HepG2 (cell line): Measurements from ENCODE around the gene SYCP2L. TPM values are rescaled to one million over a fixed set of nuclear protein-coding genes. Genes with fewer than 3 reads are reported as not detected.

Source experiments
- ATAC-seq: fragments of 200-7000 bp; cut with Tn5 transposase; 3 replicates; pipeline ENCODE4 v1.9.1; 2020; ENCODE audit warnings: mild to moderate bottlenecking, moderate library complexity
- BruUV-seq: library from RNA; stranded (reverse); fragments of 400-500 nt; replicated peaks from 2 replicates; lab custom pipeline; 2021; lab: Mats Ljungman, UMichigan
- CTCF ChIA-PET: fragments of 300-600 bp; formaldehyde crosslinking; extraction: SDS; loops from one replicate; lab custom pipeline; 2021; ENCODE audit warnings: low total read pairs, inconsistent platforms, low intra/inter-chr PET ratio; lab: Yijun Ruan, JAX
- POLR2A ChIA-PET: fragments of 350-600 bp; sonication (Branson Sonifier 250); formaldehyde crosslinking; loops from one replicate; lab custom pipeline; 2020; ENCODE audit warnings: antibody characterized with exemption, inconsistent platforms; lab: Yijun Ruan, JAX
- DNase-seq: peaks from one replicate; pipeline ENCODE4 v3.0.0-alpha.2; 2015; ENCODE audit warnings: low spot score
- FAIRE-seq: peaks from 3 replicates; lab custom pipeline; 2011; peaks lifted over from hg19 to GRCh38; lab: Jason Lieb, UNC
- H2AFZ ChIP-seq: one replicate; pipeline ENCODE4 v1.6.1; 2011; ENCODE audit warnings: low read length, inconsistent platforms
- H3K27ac ChIP-seq: fragments of 300-600 bp; 3 replicates; pipeline ENCODE4 v1.8.0; 2011; ENCODE audit warnings: mixed run types, mild to moderate bottlenecking, mixed read lengths, low read length, inconsistent platforms; ENCODE audit not compliant: insufficient read depth; ENCODE audit errors: extremely low read length
- H3K27me3 ChIP-seq, 2 experiments: fragments of 200-600 bp in 1 of 2; 2 replicates in 1 of 2; 3 replicates in 1 of 2; pipeline versions ENCODE4 v1.6.0 to v1.8.0; 2011; ENCODE audit warnings: low read length in 2 of 2, mild to moderate bottlenecking in 2 of 2, moderate library complexity in 2 of 2, inconsistent platforms in 1 of 2; ENCODE audit not compliant: insufficient read depth in 2 of 2, control insufficient read depth in 1 of 2
- H3K36me3 ChIP-seq, 2 experiments: fragments of 200-600 bp in 1 of 2; replicated peaks in 1 of 2; 2 replicates in 1 of 2; 3 replicates in 1 of 2; pipeline versions ENCODE4 v1.5.1 to v1.8.0; 2011; ENCODE audit warnings: low read length in 2 of 2, inconsistent platforms in 1 of 2; ENCODE audit not compliant: insufficient read depth in 2 of 2, control insufficient read depth in 1 of 2
- H3K4me1 ChIP-seq: 2 replicates; pipeline ENCODE4 v1.5.1; 2012; ENCODE audit warnings: low read length, inconsistent platforms; ENCODE audit not compliant: insufficient read depth
- H3K4me2 ChIP-seq: 2 replicates; pipeline ENCODE4 v1.6.0; 2011; ENCODE audit warnings: low read depth, low read length, inconsistent platforms
- H3K4me3 ChIP-seq, 3 experiments: fragments of 200-600 bp in 1 of 3; sonication (generic), shearing (Covaris generic) in 1 of 3; replicated peaks in 1 of 3; 2 replicates each; pipeline ENCODE4 v1.5.1; 2011 to 2016; ENCODE audit warnings: low read length in 3 of 3, inconsistent platforms in 2 of 3, low read depth in 2 of 3, mild to moderate bottlenecking in 2 of 3, control low read depth in 1 of 3, mixed read lengths in 1 of 3; ENCODE audit not compliant: insufficient read depth in 1 of 3
- H3K79me2 ChIP-seq: one replicate; pipeline ENCODE4 v1.6.1; 2011; ENCODE audit warnings: low read length, inconsistent platforms; ENCODE audit not compliant: insufficient read depth
- H3K9ac ChIP-seq: 2 replicates; pipeline ENCODE4 v1.6.0; 2011; ENCODE audit warnings: mild to moderate bottlenecking, low read depth, low read length, inconsistent platforms; ENCODE audit not compliant: insufficient read depth
- H3K9me3 ChIP-seq: 2 replicates; pipeline ENCODE4 v1.5.1; 2012; ENCODE audit warnings: mild to moderate bottlenecking, low read length
- H4K20me1 ChIP-seq: 2 replicates; pipeline ENCODE4 v1.6.0; 2011; ENCODE audit warnings: inconsistent platforms, mild to moderate bottlenecking, low read length, moderate library complexity; ENCODE audit not compliant: insufficient read depth
- AHDC1 ChIP-seq: sonication (generic); formaldehyde crosslinking; IDR thresholded peaks from 2 replicates; pipeline ENCODE4 v1.5.1; 2020; ENCODE audit warnings: mild to moderate bottlenecking, missing genetic modification reagents, borderline replicate concordance
- ATF6 ChIP-seq: sonication (generic); formaldehyde crosslinking; conservative IDR thresholded peaks from 2 replicates; pipeline ENCODE4 v1.4.0; 2020; ENCODE audit warnings: missing genetic modification reagents
- DNMT3B ChIP-seq: conservative IDR thresholded peaks from 2 replicates; pipeline ENCODE4 v1.6.1; 2016; ENCODE audit warnings: missing biosample characterization, control low read depth
- EEA1 ChIP-seq: sonication (generic); formaldehyde crosslinking; IDR thresholded peaks from 2 replicates; pipeline ENCODE4 v1.5.1; 2020; ENCODE audit warnings: mild to moderate bottlenecking, missing genetic modification reagents, borderline replicate concordance
- IKZF1 ChIP-seq: fragments of 450-650 bp; IDR thresholded peaks from 2 replicates; pipeline ENCODE4 v1.7.1; 2016
- NFRKB ChIP-seq: fragments of 450-650 bp; IDR thresholded peaks from 2 replicates; pipeline ENCODE4 v1.6.1; 2017
- SMARCE1 ChIP-seq: fragments of 450-650 bp; IDR thresholded peaks from 2 replicates; pipeline ENCODE4 v1.6.1; 2017; ENCODE audit warnings: borderline replicate concordance
- SP1 ChIP-seq, 2 experiments: fragments of 450-650 bp in 1 of 2; sonication (generic) in 1 of 2; formaldehyde crosslinking in 1 of 2; IDR thresholded peaks; 2 replicates each; pipeline versions ENCODE4 v1.4.0 to v1.6.1; 2016 to 2020; ENCODE audit warnings: missing genetic modification reagents in 1 of 2
- ZNF234 ChIP-seq: sonication (generic); formaldehyde crosslinking; conservative IDR thresholded peaks from 2 replicates; pipeline ENCODE4 v1.5.1; 2020; ENCODE audit warnings: mild to moderate bottlenecking, missing genetic modification reagents
- ZNF550 ChIP-seq: sonication (generic); formaldehyde crosslinking; IDR thresholded peaks from 2 replicates; pipeline ENCODE4 v1.4.0; 2020; ENCODE audit warnings: mild to moderate bottlenecking, missing genetic modification reagents, borderline replicate concordance
- ZNF790 ChIP-seq: sonication (generic); formaldehyde crosslinking; IDR thresholded peaks from 2 replicates; pipeline ENCODE4 v1.8.0; 2022; ENCODE audit warnings: missing genetic modification reagents, mild to moderate bottlenecking, borderline replicate concordance
- WGBS: methylation state at CpG from one replicate; pipeline ENCODE4 v1.1.6; 2017; ENCODE audit warnings: low lambda C conversion rate; 5-methylcytosine and 5-hydroxymethylcytosine counted together
- in situ Hi-C: cut with HindIII; loops from 2 replicates; pipeline ENCODE4 v1.10.0; 2017; ENCODE audit warnings: low pct_unique_long_range_greater_than_20kb; ENCODE audit not compliant: extremely low pct_ligation_motif_present
- intact Hi-C: fragments of 100-400 bp; cut with micrococcal nuclease; formaldehyde crosslinking; loops from one replicate; pipeline ENCODE4 v1.10.0; 2022; ENCODE audit not compliant: unreplicated experiment
- polyA plus RNA-seq, 8 experiments: library from polyadenylated mRNA; depleted of rRNA in 3 of 8; stranded (reverse) in 7 of 8; unstranded in 1 of 8; fragments of >200 nt; fragmentation: Illumina TruSeq in 4 of 8; extraction: Trizol in 4 of 8; gene quantifications; 2 replicates each; pipeline versions ENCODE4 v1.2.1 to v1.2.3, GENCODE V29; 2011 to 2016; ENCODE audit warnings: low read depth in 4 of 8, missing spikeins in 1 of 8, mixed read lengths in 1 of 8; ENCODE audit not compliant: insufficient read depth in 1 of 8
- total RNA-seq, 5 experiments: library from RNA; depleted of rRNA; stranded (reverse); fragments of >200 nt; fragmentation: Illumina TruSeq; extraction: Trizol; gene quantifications; 2 replicates each; pipeline ENCODE4 v1.2.3, GENCODE V29; 2016; ENCODE audit warnings: low read depth in 1 of 5

The SYCP2L gene
- total and polyA plus RNA-seq, 2 of the 13 experiments (the other 11 are each of a cell fraction or from before 2014, with no cell fraction given) = 0.22 to 0.54 TPM

GRCh38 chr6:10873374-10873773, 13.5 kb upstream of the SYCP2L start:
- FAIRE-seq (no peak), ATAC-seq (no peak), DNase-seq (no peak)
- BruUV-seq = no TSS peak
- Histone ChIP-seq H3K36me3 (no peaks in the 10 kb centered on the region), H3K9me3 (no peaks in the 10 kb centered on the region), H3K27me3 (peaks cover 0 to 3% of the 10 kb centered on the region in 2 experiments; a peak in 2 of 5 replicates), H4K20me1 (no peaks in the 10 kb centered on the region), H3K79me2 (no peaks in the 10 kb centered on the region), H3K9ac (no peak overlapping the region), H3K4me3 (no peak overlapping the region), H3K4me1 (no peaks in the 10 kb centered on the region), H3K4me2 (no peak overlapping the region), H2AFZ (no peak overlapping the region), H3K27ac (no peak overlapping the region)
- in situ Hi-C loops (no loop called here), intact Hi-C loops (no loop called here)
- TF ChIP-seq DNMT3B (CRISPR knock-in tag) = no peak
- no peak for TF ChIP-seq ZNF234 (CRISPR knock-in tag)
- no peak for TF ChIP-seq ZNF550 (CRISPR knock-in tag)
- TF ChIP-seq SP1 (IDR thresholded peaks at IDR 0.05) = no peak
- no peak for TF ChIP-seq SP1 (CRISPR knock-in tag; IDR thresholded peaks at IDR 0.05)
- no peak for TF ChIP-seq SMARCE1
- no peak for TF ChIP-seq NFRKB
- no peak for TF ChIP-seq AHDC1 (CRISPR knock-in tag)
- TF ChIP-seq EEA1 (CRISPR knock-in tag) = no peak
- TF ChIP-seq IKZF1 = no peak
- TF ChIP-seq ATF6 (CRISPR knock-in tag) = no peak
- TF ChIP-seq ZNF790 = no peak
- WGBS = 3% methylated on average over 1 of the region's 1 CpG
- ChIA-PET POLR2A (no interaction called here), CTCF (no interaction called here)
